ENCODE results near the gene RGS12. TPM values are rescaled to one million over a fixed set of nuclear protein-coding genes. Genes with fewer than 3 reads are reported as not detected.

RGS12 gene
- total RNA-seq, 1 donor from 2014 or later, result 116 TPM

- Mint-ChIP-seq H3K9me3 (ENCODE audit: unreplicated experiment) (no peaks in the 10 kb centered on the region), H3K4me1 (ENCODE audit: unreplicated experiment) (peaks cover 46% of the 10 kb centered on the region), H3K27me3 (ENCODE audit: unreplicated experiment) (peaks cover 13% of the 10 kb centered on the region), H3K36me3 (ENCODE audit: low read depth, unreplicated experiment) (peaks cover 15% of the 10 kb centered on the region), H3K27ac (ENCODE audit: unreplicated experiment) (no peak overlapping the region), H3K4me3 (ENCODE audit: unreplicated experiment) (no peak overlapping the region)
- TF ChIP-seq, protein P1, sequence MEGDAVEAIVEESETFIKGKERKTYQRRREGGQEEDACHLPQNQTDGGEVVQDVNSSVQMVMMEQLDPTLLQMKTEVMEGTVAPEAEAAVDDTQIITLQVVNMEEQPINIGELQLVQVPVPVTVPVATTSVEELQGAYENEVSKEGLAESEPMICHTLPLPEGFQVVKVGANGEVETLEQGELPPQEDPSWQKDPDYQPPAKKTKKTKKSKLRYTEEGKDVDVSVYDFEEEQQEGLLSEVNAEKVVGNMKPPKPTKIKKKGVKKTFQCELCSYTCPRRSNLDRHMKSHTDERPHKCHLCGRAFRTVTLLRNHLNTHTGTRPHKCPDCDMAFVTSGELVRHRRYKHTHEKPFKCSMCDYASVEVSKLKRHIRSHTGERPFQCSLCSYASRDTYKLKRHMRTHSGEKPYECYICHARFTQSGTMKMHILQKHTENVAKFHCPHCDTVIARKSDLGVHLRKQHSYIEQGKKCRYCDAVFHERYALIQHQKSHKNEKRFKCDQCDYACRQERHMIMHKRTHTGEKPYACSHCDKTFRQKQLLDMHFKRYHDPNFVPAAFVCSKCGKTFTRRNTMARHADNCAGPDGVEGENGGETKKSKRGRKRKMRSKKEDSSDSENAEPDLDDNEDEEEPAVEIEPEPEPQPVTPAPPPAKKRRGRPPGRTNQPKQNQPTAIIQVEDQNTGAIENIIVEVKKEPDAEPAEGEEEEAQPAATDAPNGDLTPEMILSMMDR (IDR thresholded peaks at IDR 0.05; ENCODE audit: unreplicated experiment), result no peak
- no peak for DNase-seq (ENCODE audit: low spot score)
Measured at GRCh38 chr4:3311489-3312171, 18.8 kb downstream of the RGS12 start.

- TF ChIP-seq, protein P1 (IDR thresholded peaks at IDR 0.05; ENCODE audit: unreplicated experiment), result no peak
- DNase-seq (ENCODE audit: low spot score), result no peak
- Mint-ChIP-seq H3K4me1 (ENCODE audit: unreplicated experiment) (peaks cover 42% of the 10 kb centered on the region), H3K27ac (ENCODE audit: unreplicated experiment) (no peak overlapping the region), H3K4me3 (ENCODE audit: unreplicated experiment) (no peak overlapping the region), H3K27me3 (ENCODE audit: unreplicated experiment) (peaks cover 11% of the 10 kb centered on the region), H3K36me3 (ENCODE audit: low read depth, unreplicated experiment) (peaks cover 21% of the 10 kb centered on the region), H3K9me3 (ENCODE audit: unreplicated experiment) (no peaks in the 10 kb centered on the region)
Measured at GRCh38 chr4:3312362-3312761, 19.5 kb downstream of the RGS12 start.

DNA sequence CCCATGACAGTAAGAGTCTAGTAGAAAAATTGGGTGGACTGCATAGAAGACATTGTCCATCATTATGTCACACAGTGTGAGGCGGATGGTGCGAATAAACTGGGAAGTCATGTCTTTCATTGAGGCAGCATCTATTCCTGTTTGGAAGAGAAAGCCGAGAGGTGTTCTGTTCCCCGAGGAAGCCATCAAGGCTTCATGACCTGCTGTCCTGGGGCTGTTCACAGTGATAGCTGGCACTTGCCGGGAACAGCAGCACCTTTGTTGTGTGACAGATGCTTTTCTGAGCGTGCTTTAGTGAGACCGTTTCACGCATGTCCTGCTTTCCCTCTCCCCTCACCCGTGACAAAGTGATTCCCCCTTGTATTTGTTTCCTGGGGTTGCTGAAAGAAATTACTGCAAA lies 20.3 kb downstream of the RGS12 start:
- DNase-seq (ENCODE audit: low spot score), result no peak
- Mint-ChIP-seq H3K4me1 (ENCODE audit: unreplicated experiment) (peaks cover 36% of the 10 kb centered on the region), H3K27me3 (ENCODE audit: unreplicated experiment) (peaks cover 5% of the 10 kb centered on the region), H3K9me3 (ENCODE audit: unreplicated experiment) (no peaks in the 10 kb centered on the region), H3K27ac (ENCODE audit: unreplicated experiment) (no peak overlapping the region), H3K36me3 (ENCODE audit: low read depth, unreplicated experiment) (peaks cover 22% of the 10 kb centered on the region), H3K4me3 (ENCODE audit: unreplicated experiment) (no peak overlapping the region)
- TF ChIP-seq, protein P1 (IDR thresholded peaks at IDR 0.05; ENCODE audit: unreplicated experiment), result no peak

DNA sequence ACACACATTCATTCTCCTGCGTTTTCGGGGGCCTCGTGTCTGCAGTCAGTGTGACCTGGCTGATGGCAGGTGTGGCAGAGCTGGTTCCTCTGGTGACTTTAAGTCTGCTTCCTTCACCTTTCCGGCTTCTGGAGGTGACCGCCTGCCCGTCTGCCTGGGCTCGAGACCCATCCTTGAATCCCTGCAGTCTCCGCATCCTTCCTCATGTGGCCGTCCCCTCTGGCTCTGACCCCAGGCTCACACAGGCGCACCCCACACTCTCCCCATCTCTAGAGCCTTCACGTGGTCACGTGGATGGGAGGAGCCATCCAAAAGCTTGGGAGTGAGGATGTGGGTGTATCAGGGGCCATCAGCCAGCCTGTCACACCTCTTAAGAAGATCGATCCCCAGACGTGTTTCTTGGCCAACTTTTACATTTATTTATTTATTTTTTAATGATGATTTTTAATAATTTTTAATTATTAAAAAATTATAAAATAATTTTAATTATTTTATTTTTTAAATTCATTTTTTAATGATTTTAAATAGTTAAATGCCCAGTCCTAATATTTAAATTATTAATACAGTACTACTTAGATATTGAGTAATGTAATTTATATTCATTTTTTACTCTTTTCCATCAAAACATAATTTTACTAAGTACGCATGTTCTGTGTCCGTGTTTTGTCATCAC lies 20.9 kb downstream of the RGS12 start:
- Mint-ChIP-seq H3K4me3 (ENCODE audit: unreplicated experiment) (no peak overlapping the region), H3K27me3 (ENCODE audit: unreplicated experiment) (peaks cover 2% of the 10 kb centered on the region), H3K36me3 (ENCODE audit: low read depth, unreplicated experiment) (peaks cover 28% of the 10 kb centered on the region), H3K9me3 (ENCODE audit: unreplicated experiment) (no peaks in the 10 kb centered on the region), H3K27ac (ENCODE audit: unreplicated experiment) (no peak overlapping the region), H3K4me1 (ENCODE audit: unreplicated experiment) (peaks cover 36% of the 10 kb centered on the region)
- TF ChIP-seq, protein P1 (IDR thresholded peaks at IDR 0.05; ENCODE audit: unreplicated experiment), result no peak
- DNase-seq (ENCODE audit: low spot score), result no peak

GRCh38 chr4:3314706-3315260 lies 22.0 kb downstream of the RGS12 start:
- Mint-ChIP-seq H3K9me3 (ENCODE audit: unreplicated experiment) (no peaks in the 10 kb centered on the region), H3K4me3 (ENCODE audit: unreplicated experiment) (no peak overlapping the region), H3K36me3 (ENCODE audit: low read depth, unreplicated experiment) (peaks cover 30% of the 10 kb centered on the region), H3K4me1 (ENCODE audit: unreplicated experiment) (peaks cover 39% of the 10 kb centered on the region), H3K27ac (ENCODE audit: unreplicated experiment) (no peak overlapping the region), H3K27me3 (ENCODE audit: unreplicated experiment) (peaks cover 2% of the 10 kb centered on the region)
- no peak for DNase-seq (ENCODE audit: low spot score)
- TF ChIP-seq, protein P1 (IDR thresholded peaks at IDR 0.05; ENCODE audit: unreplicated experiment), result no peak
